Adrenal gland (tissue), 12 donors: ENCODE measurements around the gene CSHL1. TPM values are rescaled to one million over a fixed set of nuclear protein-coding genes. Genes with fewer than 3 reads are reported as not detected.

Source experiments
- DNase-seq, 7 donors: peaks; one replicate each; pipeline ENCODE4 v3.0.0-alpha.2; 2019 to 2020
- H3K27ac ChIP-seq, 5 donors: fragments of 200-600 bp; sonication (generic) in 4 of 5; 1 replicate in 3 of 5; 2 replicates in 2 of 5; pipeline versions ENCODE4 v1.5.1 to v1.8.0; 2016 to 2020; ENCODE audit warnings: mild to moderate bottlenecking in 1 of 5
- H3K27me3 ChIP-seq: fragments of 200-600 bp; 2 replicates; pipeline ENCODE4 v1.8.0; 2021
- H3K36me3 ChIP-seq, 2 donors: fragments of 200-600 bp; replicated peaks in 1 of 2; 1 replicate in 1 of 2; 2 replicates in 1 of 2; pipeline versions ENCODE4 v1.5.1 to v1.8.0; 2018 to 2022
- H3K4me1 ChIP-seq, 2 donors: fragments of 200-600 bp; replicated peaks in 1 of 2; 1 replicate in 1 of 2; 2 replicates in 1 of 2; pipeline versions ENCODE4 v1.5.1 to v1.8.0; 2018 to 2021
- H3K4me3 ChIP-seq, 4 donors: fragments of 200-600 bp; sonication (generic) in 3 of 4; one replicate each; pipeline ENCODE4 v1.5.1; 2016 to 2018
- H3K9me3 ChIP-seq, 3 donors: fragments of 200-600 bp; sonication (generic) in 1 of 3; replicated peaks in 1 of 3; 1 replicate in 2 of 3; 2 replicates in 1 of 3; pipeline versions ENCODE4 v1.5.1 to v1.8.0; 2016 to 2021
- CTCF ChIP-seq, 6 experiments: fragments of 450-650 bp in 4 of 6; fragments of 200-600 bp in 2 of 6; sonication (generic) in 1 of 6; IDR thresholded peaks; 1 replicate in 5 of 6; 2 replicates in 1 of 6; pipeline versions ENCODE4 v1.5.1 to v1.8.0; 2016 to 2021; ENCODE audit warnings: antibody characterized with exemption in 6 of 6, mild to moderate bottlenecking in 2 of 6, moderate library complexity in 1 of 6
- POLR2A ChIP-seq, 2 donors: fragments of 450-650 bp; IDR thresholded peaks; one replicate each; pipeline ENCODE4 v1.6.1; 2017; ENCODE audit warnings: antibody characterized with exemption in 2 of 2, mild to moderate bottlenecking in 2 of 2, moderate library complexity in 1 of 2
- WGBS, 4 donors: extraction: QIAGEN DNeasy Blood & Tissue Kit in 2 of 4; methylation state at CpG; one replicate each; pipeline versions ENCODE4 v1.1.5 to v1.1.7; 2013 to 2017; 5-methylcytosine and 5-hydroxymethylcytosine counted together
- intact Hi-C, 2 donors: fragments of 100-400 bp; cut with DNase I; formaldehyde crosslinking; loops; one replicate each; pipeline versions ENCODE4 v1.14.1 to v1.15.0; 2022 to 2023
- polyA plus RNA-seq, 3 donors: library from polyadenylated mRNA; stranded (reverse); fragments of 200-250 nt in 2 of 3; fragments of 350-450 nt in 1 of 3; fragmentation: Illumina TruSeq in 1 of 3; extraction: RNeasy Lipid Tissue Mini Kit (QIAGEN cat#74804) in 1 of 3; gene quantifications; one replicate each; pipeline ENCODE4 v1.2.3, GENCODE V29; 2013 to 2014
- total RNA-seq, 9 donors: library from RNA; depleted of rRNA in 4 of 9; stranded (reverse); fragments of >200 nt in 4 of 9; fragments of 120-200 nt in 1 of 9; fragmentation: NEBNext Ultra II Directional in 1 of 9; extraction: Animal tissue kit (Norgen Biotek cat#: 25700) in 1 of 9; gene quantifications; one replicate each; pipeline versions ENCODE4 v1.1.0 to v1.2.4, GENCODE V29; 2013 to 2023
- donor health status: healthy with polysubstance abuse.
- donor health status: Bipolar disorder and iron deficiency.
- donor health status: DM: yes; HTN: yes; CAD: no.
- donor health status: DM: no; HTN: no; CAD: no.
- donor health status: DM: no; HTN: no; CAD: no.
- donor health status: DM: yes; HTN: yes; CAD: no.

CSHL1 gene
- total and polyA plus RNA-seq, 12 donors = not detected

DNA sequence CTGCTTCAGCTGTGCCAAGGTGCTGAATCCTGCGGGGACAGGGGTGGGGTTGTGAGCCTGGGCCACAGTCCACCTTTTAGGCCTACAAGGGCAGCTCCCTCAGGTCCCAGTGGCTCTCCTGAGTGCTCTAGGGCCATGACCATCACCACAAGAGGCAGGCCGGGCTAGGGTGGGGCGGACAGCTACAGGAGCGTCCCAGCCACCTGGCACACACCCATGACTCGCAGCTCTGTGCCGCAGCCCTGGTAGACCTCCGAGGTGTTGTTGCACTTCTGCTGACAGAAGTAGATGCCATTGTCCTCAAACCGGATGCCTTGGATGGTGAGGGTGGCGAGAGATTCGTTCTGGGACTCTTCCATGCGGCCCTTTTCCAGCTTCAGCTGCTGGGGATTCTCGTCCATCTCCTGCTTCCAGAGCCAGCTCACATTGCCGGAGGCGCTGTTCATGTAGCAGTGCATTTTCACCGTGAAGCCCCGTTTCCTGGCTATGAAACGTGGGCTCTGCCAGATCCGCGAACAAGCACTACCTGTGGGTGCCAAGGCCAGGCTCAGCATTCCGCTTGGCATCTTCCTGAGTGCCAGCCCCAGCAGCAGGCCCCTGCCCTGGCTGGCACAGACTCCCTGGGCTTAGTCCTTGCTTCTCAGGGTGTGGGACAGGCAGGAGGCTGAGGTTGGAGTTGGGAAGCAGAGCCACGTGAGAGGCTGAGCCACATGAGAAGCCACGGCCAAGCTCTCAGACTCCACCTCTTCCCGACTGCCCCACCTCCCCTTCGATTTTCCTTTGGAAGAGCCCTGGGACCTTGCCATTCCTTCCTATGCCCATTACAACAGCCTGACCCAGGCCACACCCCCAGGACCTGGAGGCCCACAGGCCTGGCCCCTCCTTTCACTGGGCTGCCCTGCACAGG is 19.1 kb upstream of the CSHL1 start:
- no peak for TF ChIP-seq POLR2A (IDR thresholded peaks at IDR 0.05)
- no peak for TF ChIP-seq CTCF (IDR thresholded peaks at IDR 0.05)
- H3K9me3 ChIP-seq = no peaks in the 10 kb centered on the region
- no peaks in the 10 kb centered on the region for H3K4me1 ChIP-seq
- H3K36me3 ChIP-seq = no peaks in the 10 kb centered on the region
- peak overlapping the region in 1 of 5 donors; percentile 66 for H3K27ac ChIP-seq
- H3K4me3 ChIP-seq = no peak overlapping the region
- WGBS, 4 donors = 83 to 91% (median 87%) methylated on average over 11 to 24 of the region's 24 CpGs
- no peaks in the 10 kb centered on the region for H3K27me3 ChIP-seq
- DNase-seq = peak in 1 of 7 donors; percentile 27
- intact Hi-C loops = loop anchor here in 1 of 2 donors (10.0 kb wide), 2 partner anchors 75 to 205 kb away; partner anchors contain the start of gene ERN1

- H3K36me3 ChIP-seq = no peaks in the 10 kb centered on the region
- no peaks in the 10 kb centered on the region for H3K9me3 ChIP-seq
- WGBS, 4 donors = 89 to 94% (median 92%) methylated on average over 5 to 10 of the region's 10 CpGs
These were observed 18.1 kb upstream of the CSHL1 start for GRCh38 chr17:63928966-63929695.

DNA sequence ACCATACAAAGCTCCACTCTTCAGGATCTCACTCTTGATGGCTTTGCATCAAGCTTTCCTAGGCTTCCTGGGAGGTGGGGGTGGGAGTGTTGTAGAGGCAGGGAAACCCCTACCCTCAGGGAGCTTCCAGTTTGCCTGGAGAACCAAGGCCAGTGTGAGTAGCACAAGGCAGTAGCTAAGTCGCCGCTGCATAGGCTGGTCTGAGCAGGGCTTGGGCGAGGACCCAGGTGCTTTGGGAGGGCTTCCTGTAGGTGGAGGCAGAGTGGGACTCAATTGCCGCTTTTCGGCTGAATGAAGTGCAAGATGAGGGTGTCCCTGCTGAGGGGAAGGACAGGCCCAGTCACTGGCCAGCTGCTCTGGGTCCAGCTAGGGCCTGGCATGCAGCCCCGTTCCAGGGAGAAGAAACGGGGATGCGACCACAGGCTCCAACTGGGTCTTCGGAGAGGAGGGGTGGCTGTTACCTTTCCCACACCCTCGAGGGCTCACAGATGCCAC is 17.2 kb upstream of the CSHL1 start:
- Histone ChIP-seq H3K4me1 (no peaks in the 10 kb centered on the region), H3K9me3 (no peaks in the 10 kb centered on the region), H3K36me3 (no peaks in the 10 kb centered on the region), H3K4me3 (no peak overlapping the region), H3K27ac (no peak overlapping the region), H3K27me3 (no peaks in the 10 kb centered on the region)
- TF ChIP-seq POLR2A (IDR thresholded peaks at IDR 0.05) = no peak
- TF ChIP-seq CTCF (IDR thresholded peaks at IDR 0.05) = no peak
- WGBS, 4 donors = 86 to 98% (median 95%) methylated on average over 8 to 10 of the region's 10 CpGs
- DNase-seq = no peak
- intact Hi-C loops = loop anchor here in 1 of 2 donors (10.0 kb wide), 2 partner anchors 77 to 207 kb away; partner anchors contain the start of gene ERN1

More at GRCh38 chr17:63928966-63929695, 18.1 kb upstream of the CSHL1 start:
- Histone ChIP-seq H3K27ac (no peak overlapping the region), H3K4me1 (no peaks in the 10 kb centered on the region), H3K27me3 (no peaks in the 10 kb centered on the region), H3K4me3 (no peak overlapping the region)
- TF ChIP-seq POLR2A (IDR thresholded peaks at IDR 0.05) (no peak), CTCF (IDR thresholded peaks at IDR 0.05) (no peak)
- intact Hi-C loops = loop anchor here in 1 of 2 donors (10.0 kb wide), 2 partner anchors 76 to 206 kb away; partner anchors contain the start of gene ERN1
- no peak for DNase-seq
